Caco-2 (cell line): ENCODE measurements around the gene PRKAG2. TPM values are rescaled to one million over a fixed set of nuclear protein-coding genes. Genes with fewer than 3 reads are reported as not detected.

Experiments
- BruUV-seq: library from RNA; stranded (reverse); fragments of 400-500 nt; replicated peaks from 2 replicates; lab custom pipeline; 2021; lab: Mats Ljungman, UMichigan
- CTCF ChIA-PET: fragments of 300-600 bp; sonication (Branson Sonifier 250); formaldehyde crosslinking; loops from one replicate; lab custom pipeline; 2022; ENCODE audit warnings: antibody characterized with exemption; lab: Charles Lee
- POLR2A ChIA-PET: fragments of 300-600 bp; sonication (Branson Sonifier 250); formaldehyde crosslinking; loops from one replicate; lab custom pipeline; 2022; ENCODE audit warnings: antibody characterized with exemption; lab: Charles Lee
- DNase-seq, 2 experiments: peaks; one replicate each; pipeline versions ENCODE4 v3.0.0 to v3.0.0-alpha.2; 2020 to 2022
- H3K27me3 ChIP-seq: replicated peaks from 2 replicates; pipeline ENCODE4 v1.6.0; 2011; ENCODE audit warnings: low read length; ENCODE audit not compliant: control insufficient read depth, insufficient read depth
- H3K36me3 ChIP-seq: 2 replicates; pipeline ENCODE4 v1.5.1; 2011; ENCODE audit warnings: low read length; ENCODE audit not compliant: control insufficient read depth, insufficient read depth
- H3K4me1 ChIP-seq: fragments of 250-450 bp; sonication (Bioruptor Pico); 2 replicates; pipeline ENCODE4 v1.5.1; 2020; ENCODE audit warnings: mild to moderate bottlenecking
- H3K4me3 ChIP-seq: 2 replicates; pipeline ENCODE4 v1.5.1; 2011; ENCODE audit warnings: low read depth, mild to moderate bottlenecking, control low read depth, low read length
- H3K9me3 ChIP-seq: fragments of 250-450 bp; sonication (Bioruptor Pico); 2 replicates; pipeline ENCODE4 v1.5.1; 2020; ENCODE audit warnings: mild to moderate bottlenecking, moderate library complexity
- H3K27ac Mint-ChIP-seq: one replicate; pipeline ENCODE4 v1.8.0; 2022; ENCODE audit warnings: mixed read lengths; ENCODE audit not compliant: unreplicated experiment
- H3K27me3 Mint-ChIP-seq: one replicate; pipeline ENCODE4 v1.8.0; 2022; ENCODE audit warnings: mixed read lengths; ENCODE audit not compliant: insufficient read depth, unreplicated experiment
- H3K36me3 Mint-ChIP-seq: one replicate; pipeline ENCODE4 v1.8.0; 2022; ENCODE audit warnings: mild to moderate bottlenecking, mixed read lengths; ENCODE audit not compliant: insufficient read depth, unreplicated experiment
- H3K4me1 Mint-ChIP-seq: one replicate; pipeline ENCODE4 v1.8.0; 2022; ENCODE audit warnings: low read depth, mixed read lengths; ENCODE audit not compliant: unreplicated experiment
- H3K4me3 Mint-ChIP-seq: one replicate; pipeline ENCODE4 v1.8.0; 2022; ENCODE audit warnings: mild to moderate bottlenecking, moderate library complexity, mixed read lengths; ENCODE audit not compliant: unreplicated experiment
- H3K9me3 Mint-ChIP-seq: one replicate; pipeline ENCODE4 v1.8.0; 2022; ENCODE audit warnings: mixed read lengths; ENCODE audit not compliant: unreplicated experiment
- CTCF ChIP-seq, 2 experiments: fragments of 200-600 bp in 1 of 2; IDR thresholded peaks; 1 replicate in 1 of 2; 2 replicates in 1 of 2; pipeline versions ENCODE4 v1.5.1 to v1.8.0; 2011 to 2022; ENCODE audit warnings: antibody characterized with exemption in 1 of 2, control low read depth in 1 of 2, inconsistent platforms in 1 of 2, low read depth in 1 of 2, low read length in 1 of 2, mild to moderate bottlenecking in 1 of 2, moderate library complexity in 1 of 2; ENCODE audit not compliant: insufficient read depth in 1 of 2, severe bottlenecking in 1 of 2, unreplicated experiment in 1 of 2
- intact Hi-C: fragments of 100-400 bp; cut with micrococcal nuclease; formaldehyde crosslinking; loops from one replicate; pipeline ENCODE4 v1.10.0; 2022; ENCODE audit not compliant: unreplicated experiment
- total RNA-seq: library from RNA; stranded (reverse); gene quantifications from 2 replicates; pipeline ENCODE4 v1.2.3, GENCODE V29; 2022

PRKAG2 gene
- total RNA-seq, 1 experiment from 2014 or later, result 15.9 TPM

DNA sequence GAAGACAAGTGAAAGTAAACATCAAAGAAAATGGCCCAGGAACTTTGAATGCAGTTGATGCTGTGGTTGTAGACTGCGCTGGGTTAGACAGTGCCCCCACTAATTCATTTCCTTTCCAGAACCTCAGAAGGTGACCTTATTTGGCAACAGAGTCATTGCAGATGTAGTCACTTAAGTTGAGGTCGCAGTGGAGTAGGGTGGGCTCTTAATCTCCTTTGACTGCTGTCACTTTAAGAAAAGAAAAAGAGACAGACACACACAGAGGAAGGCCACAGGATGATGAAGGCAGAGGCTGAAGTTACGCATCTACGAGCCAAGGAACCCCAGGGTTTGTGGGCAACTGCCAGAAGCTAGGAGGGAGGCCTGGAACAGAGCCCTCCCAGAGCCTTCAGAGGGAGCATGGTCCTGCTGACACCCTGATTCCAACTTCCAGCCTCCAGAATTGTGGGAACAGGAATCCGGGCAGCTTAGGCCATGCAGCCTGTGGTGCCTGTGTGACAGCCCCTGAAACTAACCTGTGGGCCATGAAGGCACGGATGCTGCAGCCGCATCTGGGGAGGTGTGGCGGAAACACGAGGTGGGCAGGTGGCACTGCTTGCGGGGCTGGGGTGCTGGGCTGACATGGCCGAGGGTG, 107.6 kb downstream of the PRKAG2 start:
- CTCF ChIA-PET, result no interaction called here
- H3K27ac Mint-ChIP-seq, result no peak overlapping the region
- H3K4me3 Mint-ChIP-seq, result no peak overlapping the region
- H3K36me3 Mint-ChIP-seq, result no peaks in the 10 kb centered on the region
- H3K4me1 Mint-ChIP-seq, result no peaks in the 10 kb centered on the region
- no peak for TF ChIP-seq CTCF (IDR thresholded peaks at IDR 0.05; ENCODE audit: insufficient read depth in 1 of 2, low read depth in 1 of 2, low read length in 1 of 2, severe bottlenecking in 1 of 2, unreplicated experiment in 1 of 2)
- no TSS peak for BruUV-seq
- intact Hi-C loops, result no loop called here
- peaks cover 3% of the 10 kb centered on the region for H3K27me3 Mint-ChIP-seq
- no peaks in the 10 kb centered on the region for H3K9me3 ChIP-seq
- H3K27me3 ChIP-seq, result no peaks in the 10 kb centered on the region
- H3K4me3 ChIP-seq, result no peak overlapping the region
- no peaks in the 10 kb centered on the region for H3K4me1 ChIP-seq
- H3K9me3 Mint-ChIP-seq, result no peaks in the 10 kb centered on the region
- no peaks in the 10 kb centered on the region for H3K36me3 ChIP-seq
- POLR2A ChIA-PET, result no interaction called here
- DNase-seq, result no peak

DNA sequence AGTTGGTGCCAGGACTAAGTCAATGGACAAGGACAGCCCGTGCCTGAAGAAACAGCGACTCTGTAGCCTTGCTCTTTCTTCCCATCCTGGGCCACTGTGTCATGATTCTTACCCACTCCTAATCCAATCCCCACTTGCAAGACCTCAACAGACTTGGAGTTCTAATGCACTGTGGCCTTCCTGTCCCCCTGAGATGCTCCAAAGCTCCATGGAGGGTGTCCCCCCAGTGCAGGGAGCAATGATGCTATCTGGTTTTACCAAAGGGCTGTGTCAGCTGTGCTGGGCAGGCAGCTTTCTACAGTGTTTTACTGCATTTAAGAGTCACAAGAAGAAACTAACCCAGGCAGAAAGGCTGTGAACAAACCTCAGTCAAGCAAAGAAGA, 108.1 kb downstream of the PRKAG2 start:
- Mint-ChIP-seq H3K27me3 (peaks cover 3% of the 10 kb centered on the region), H3K36me3 (no peaks in the 10 kb centered on the region), H3K27ac (no peak overlapping the region), H3K4me1 (no peaks in the 10 kb centered on the region), H3K4me3 (no peak overlapping the region), H3K9me3 (no peaks in the 10 kb centered on the region)
- DNase-seq, result no peak
- Histone ChIP-seq H3K36me3 (no peaks in the 10 kb centered on the region), H3K4me1 (no peaks in the 10 kb centered on the region), H3K9me3 (no peaks in the 10 kb centered on the region), H3K27me3 (no peaks in the 10 kb centered on the region), H3K4me3 (no peak overlapping the region)
- intact Hi-C loops, result no loop called here
- TF ChIP-seq CTCF (IDR thresholded peaks at IDR 0.05; ENCODE audit: insufficient read depth in 1 of 2, low read depth in 1 of 2, low read length in 1 of 2, severe bottlenecking in 1 of 2, unreplicated experiment in 1 of 2), result no peak
- no TSS peak for BruUV-seq
- ChIA-PET CTCF (no interaction called here), POLR2A (no interaction called here)

DNA sequence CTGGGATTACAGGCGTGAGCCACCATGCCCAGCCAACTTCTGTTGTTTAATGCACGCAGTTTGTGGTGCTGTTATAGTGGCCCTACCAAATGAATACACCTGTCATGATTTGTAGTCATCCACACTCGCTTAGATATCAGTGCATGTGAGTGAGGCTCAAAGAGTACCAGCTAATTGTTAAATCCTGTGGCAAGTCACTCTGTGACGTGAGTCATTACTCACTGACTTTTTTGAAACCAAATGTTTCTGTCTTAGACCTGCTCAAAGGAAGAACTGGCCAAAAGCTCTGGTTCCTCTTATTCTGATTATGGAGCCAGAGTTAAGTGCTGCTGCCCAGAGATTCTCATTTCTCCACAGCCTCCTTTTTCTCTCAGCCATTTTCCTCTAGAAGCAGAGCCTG, 109.4 kb downstream of the PRKAG2 start:
- Histone ChIP-seq H3K4me1 (no peaks in the 10 kb centered on the region), H3K27me3 (no peaks in the 10 kb centered on the region), H3K36me3 (no peaks in the 10 kb centered on the region), H3K4me3 (no peak overlapping the region), H3K9me3 (no peaks in the 10 kb centered on the region)
- Mint-ChIP-seq H3K36me3 (no peaks in the 10 kb centered on the region), H3K27ac (no peak overlapping the region), H3K27me3 (peaks cover 3% of the 10 kb centered on the region), H3K9me3 (no peaks in the 10 kb centered on the region), H3K4me1 (no peaks in the 10 kb centered on the region), H3K4me3 (no peak overlapping the region)
- POLR2A ChIA-PET, result no interaction called here
- CTCF ChIA-PET, result no interaction called here
- intact Hi-C loops, result no loop called here
- no peak for TF ChIP-seq CTCF (IDR thresholded peaks at IDR 0.05; ENCODE audit: insufficient read depth in 1 of 2, low read depth in 1 of 2, low read length in 1 of 2, severe bottlenecking in 1 of 2, unreplicated experiment in 1 of 2)
- no peak for DNase-seq
- no TSS peak for BruUV-seq
